DND-41 (cell line): ENCODE measurements around the gene TOR2A.

ENCODE experiments used
- ATAC-seq: fragments of 200-7000 bp; cut with Tn5 transposase; 3 replicates; pipeline ENCODE4 v1.9.1; 2021; ENCODE audit warnings: low read depth; ENCODE audit not compliant: insufficient read depth
- DNase-seq: peaks from one replicate; pipeline ENCODE4 v3.0.0-alpha.2; 2020
- H2AFZ ChIP-seq: 2 replicates; pipeline ENCODE4 v1.6.0; 2012; ENCODE audit warnings: low read depth, low read length
- H3K27ac ChIP-seq: 2 replicates; pipeline ENCODE4 v1.5.1; 2012; ENCODE audit warnings: low read length, inconsistent platforms
- H3K27me3 ChIP-seq: fragments of 200-600 bp; sonication (generic); 2 replicates; pipeline ENCODE4 v1.6.0; 2012; ENCODE audit warnings: low read length, mild to moderate bottlenecking, inconsistent platforms; ENCODE audit not compliant: insufficient read depth, poor library complexity
- H3K36me3 ChIP-seq: 2 replicates; pipeline ENCODE4 v1.5.1; 2012; ENCODE audit warnings: low read length, inconsistent platforms; ENCODE audit not compliant: insufficient read depth
- H3K4me1 ChIP-seq: 2 replicates; pipeline ENCODE4 v1.5.1; 2012; ENCODE audit warnings: mild to moderate bottlenecking, low read length; ENCODE audit not compliant: insufficient read depth
- H3K4me2 ChIP-seq: 2 replicates; pipeline ENCODE4 v1.6.0; 2012; ENCODE audit warnings: mild to moderate bottlenecking, moderate library complexity, low read length, inconsistent platforms; ENCODE audit not compliant: insufficient read depth
- H3K4me3 ChIP-seq, 2 experiments: fragments of 200-600 bp in 1 of 2; shearing (Covaris generic) in 1 of 2; 2 replicates each; pipeline ENCODE4 v1.5.1; 2012 to 2016; ENCODE audit warnings: inconsistent platforms in 2 of 2, low read length in 2 of 2, mild to moderate bottlenecking in 2 of 2, low read depth in 1 of 2, moderate library complexity in 1 of 2
- H3K79me2 ChIP-seq: 2 replicates; pipeline ENCODE4 v1.6.0; 2012; ENCODE audit warnings: low read length, inconsistent platforms; ENCODE audit not compliant: insufficient read depth
- H3K9ac ChIP-seq: 2 replicates; pipeline ENCODE4 v1.6.0; 2012; ENCODE audit warnings: low read depth, mild to moderate bottlenecking, inconsistent platforms, low read length, moderate library complexity
- H3K9me3 ChIP-seq: 2 replicates; pipeline ENCODE4 v1.5.1; 2012; ENCODE audit warnings: low read length, moderate library complexity, mild to moderate bottlenecking, inconsistent platforms; ENCODE audit not compliant: insufficient read depth, severe bottlenecking
- H4K20me1 ChIP-seq: 2 replicates; pipeline ENCODE4 v1.6.0; 2012; ENCODE audit warnings: low read length; ENCODE audit not compliant: insufficient read depth
- EZH2 ChIP-seq: IDR thresholded peaks from 3 replicates; pipeline ENCODE4 v1.6.1; 2012; ENCODE audit warnings: borderline replicate concordance, low read depth, mild to moderate bottlenecking, moderate library complexity, low read length, inconsistent platforms; ENCODE audit not compliant: severe bottlenecking
- TF ChIP-seq, protein P1 (sequence below): IDR thresholded peaks from 2 replicates; pipeline ENCODE4 v1.5.1; 2012; ENCODE audit warnings: borderline replicate concordance, low read length, moderate library complexity, mild to moderate bottlenecking; ENCODE audit not compliant: poor library complexity, severe bottlenecking; ENCODE audit errors: extremely low read depth

Gene TOR2A

GRCh38 chr9:127712867-127713266 is 22.2 kb downstream of the TOR2A start:
- no peak for DNase-seq
- no peak overlapping the region for H3K4me2 ChIP-seq
- no peak overlapping the region for H3K9ac ChIP-seq
- ATAC-seq, result no peak
- H4K20me1 ChIP-seq, result peaks cover 16% of the 10 kb centered on the region
- H3K4me3 ChIP-seq, result no peak overlapping the region
- H3K4me1 ChIP-seq, result peaks cover 34% of the 10 kb centered on the region
- TF ChIP-seq EZH2, result no peak
- TF ChIP-seq, protein P1, sequence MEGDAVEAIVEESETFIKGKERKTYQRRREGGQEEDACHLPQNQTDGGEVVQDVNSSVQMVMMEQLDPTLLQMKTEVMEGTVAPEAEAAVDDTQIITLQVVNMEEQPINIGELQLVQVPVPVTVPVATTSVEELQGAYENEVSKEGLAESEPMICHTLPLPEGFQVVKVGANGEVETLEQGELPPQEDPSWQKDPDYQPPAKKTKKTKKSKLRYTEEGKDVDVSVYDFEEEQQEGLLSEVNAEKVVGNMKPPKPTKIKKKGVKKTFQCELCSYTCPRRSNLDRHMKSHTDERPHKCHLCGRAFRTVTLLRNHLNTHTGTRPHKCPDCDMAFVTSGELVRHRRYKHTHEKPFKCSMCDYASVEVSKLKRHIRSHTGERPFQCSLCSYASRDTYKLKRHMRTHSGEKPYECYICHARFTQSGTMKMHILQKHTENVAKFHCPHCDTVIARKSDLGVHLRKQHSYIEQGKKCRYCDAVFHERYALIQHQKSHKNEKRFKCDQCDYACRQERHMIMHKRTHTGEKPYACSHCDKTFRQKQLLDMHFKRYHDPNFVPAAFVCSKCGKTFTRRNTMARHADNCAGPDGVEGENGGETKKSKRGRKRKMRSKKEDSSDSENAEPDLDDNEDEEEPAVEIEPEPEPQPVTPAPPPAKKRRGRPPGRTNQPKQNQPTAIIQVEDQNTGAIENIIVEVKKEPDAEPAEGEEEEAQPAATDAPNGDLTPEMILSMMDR, result no peak
- no peaks in the 10 kb centered on the region for H3K36me3 ChIP-seq
- H3K27ac ChIP-seq, result no peak overlapping the region
- no peak overlapping the region for H2AFZ ChIP-seq
- no peaks in the 10 kb centered on the region for H3K9me3 ChIP-seq
- no peaks in the 10 kb centered on the region for H3K79me2 ChIP-seq
- H3K27me3 ChIP-seq, result no peaks in the 10 kb centered on the region

DNA sequence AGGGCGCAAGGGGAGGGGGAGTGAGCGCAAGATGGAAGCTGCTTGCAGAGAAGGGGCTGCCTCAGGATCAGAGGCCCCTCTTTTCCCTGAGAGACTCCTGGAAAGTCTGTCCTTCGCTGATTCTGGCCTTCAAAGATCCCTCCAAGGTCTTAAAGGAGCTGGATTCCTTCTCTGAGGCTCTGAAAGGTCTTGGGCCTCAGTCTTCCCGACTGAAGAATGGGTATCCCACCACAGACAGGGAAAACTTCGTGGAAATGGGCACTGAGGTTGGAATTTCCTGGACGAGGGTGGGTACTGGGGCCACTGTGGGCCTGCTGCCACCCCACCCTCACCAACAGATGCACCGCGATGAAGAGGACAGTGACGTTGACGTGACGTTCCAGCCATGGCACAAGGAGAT is 22.7 kb downstream of the TOR2A start:
- H3K4me1 ChIP-seq, result peaks cover 34% of the 10 kb centered on the region
- no peaks in the 10 kb centered on the region for H3K36me3 ChIP-seq
- H3K4me2 ChIP-seq, result no peak overlapping the region
- no peaks in the 10 kb centered on the region for H3K9me3 ChIP-seq
- H3K4me3 ChIP-seq, result no peak overlapping the region
- no peak overlapping the region for H3K9ac ChIP-seq
- no peak overlapping the region for H2AFZ ChIP-seq
- H3K27me3 ChIP-seq, result no peaks in the 10 kb centered on the region
- DNase-seq (no peak), ATAC-seq (no peak)
- H3K27ac ChIP-seq, result no peak overlapping the region
- peaks cover 16% of the 10 kb centered on the region for H4K20me1 ChIP-seq
- TF ChIP-seq EZH2, result no peak
- TF ChIP-seq, protein P1, result no peak
- no peaks in the 10 kb centered on the region for H3K79me2 ChIP-seq

DNA sequence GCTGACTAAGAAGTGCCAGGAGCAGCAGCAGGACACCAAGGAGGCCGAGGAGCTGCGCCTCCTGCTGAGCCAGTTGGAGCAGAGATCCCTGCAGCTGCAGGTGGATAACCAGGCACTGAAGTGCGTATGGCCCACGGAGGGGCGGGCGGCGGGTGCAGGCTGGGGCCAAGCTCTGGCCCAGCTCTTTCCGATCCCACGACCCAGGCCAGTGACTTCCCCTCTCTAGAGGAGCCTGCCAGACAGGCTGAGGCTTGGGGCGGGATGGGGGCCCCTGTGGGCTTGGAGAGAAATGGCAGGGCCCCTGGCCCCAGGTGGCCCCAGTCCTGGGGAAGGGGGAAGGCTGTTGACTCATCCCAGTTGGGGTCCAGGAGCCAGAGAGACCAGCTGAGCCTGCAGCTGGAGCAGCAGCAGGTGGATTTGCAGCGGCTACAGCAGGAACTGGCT is 23.2 kb downstream of the TOR2A start:
- no peak for TF ChIP-seq EZH2
- TF ChIP-seq, protein P1, result no peak
- ATAC-seq (no peak), DNase-seq (no peak)
- Histone ChIP-seq H3K79me2 (no peaks in the 10 kb centered on the region), H2AFZ (no peak overlapping the region), H3K9ac (no peak overlapping the region), H3K9me3 (no peaks in the 10 kb centered on the region), H3K4me1 (peaks cover 34% of the 10 kb centered on the region), H4K20me1 (peaks cover 16% of the 10 kb centered on the region), H3K27ac (no peak overlapping the region), H3K36me3 (no peaks in the 10 kb centered on the region), H3K4me2 (no peak overlapping the region), H3K27me3 (no peaks in the 10 kb centered on the region), H3K4me3 (no peak overlapping the region)

- Histone ChIP-seq H3K79me2 (no peaks in the 10 kb centered on the region), H3K27ac (no peak overlapping the region; the same call in 1 of the 2 replicates), H3K9me3 (no peaks in the 10 kb centered on the region), H3K4me1 (peaks cover 31% of the 10 kb centered on the region), H3K36me3 (no peaks in the 10 kb centered on the region), H3K27me3 (no peaks in the 10 kb centered on the region), H3K4me2 (no peak overlapping the region), H3K4me3 (no peak overlapping the region), H3K9ac (no peak overlapping the region), H4K20me1 (peaks cover 21% of the 10 kb centered on the region), H2AFZ (no peak overlapping the region)
- peak; percentile 34 for ATAC-seq
- TF ChIP-seq, protein P1, result no peak
- TF ChIP-seq EZH2, result no peak
- DNase-seq, result peak; percentile 68
Measured at GRCh38 chr9:127711226-127711701, 23.8 kb downstream of the TOR2A start.
